ENCODE results near the gene ATG7.
"Not testable (repeated sequence)": the region's sequence is repeated elsewhere in the genome, so short reads cannot be mapped to it uniquely, and the experiment has no call there.

The ATG7 gene

DNA sequence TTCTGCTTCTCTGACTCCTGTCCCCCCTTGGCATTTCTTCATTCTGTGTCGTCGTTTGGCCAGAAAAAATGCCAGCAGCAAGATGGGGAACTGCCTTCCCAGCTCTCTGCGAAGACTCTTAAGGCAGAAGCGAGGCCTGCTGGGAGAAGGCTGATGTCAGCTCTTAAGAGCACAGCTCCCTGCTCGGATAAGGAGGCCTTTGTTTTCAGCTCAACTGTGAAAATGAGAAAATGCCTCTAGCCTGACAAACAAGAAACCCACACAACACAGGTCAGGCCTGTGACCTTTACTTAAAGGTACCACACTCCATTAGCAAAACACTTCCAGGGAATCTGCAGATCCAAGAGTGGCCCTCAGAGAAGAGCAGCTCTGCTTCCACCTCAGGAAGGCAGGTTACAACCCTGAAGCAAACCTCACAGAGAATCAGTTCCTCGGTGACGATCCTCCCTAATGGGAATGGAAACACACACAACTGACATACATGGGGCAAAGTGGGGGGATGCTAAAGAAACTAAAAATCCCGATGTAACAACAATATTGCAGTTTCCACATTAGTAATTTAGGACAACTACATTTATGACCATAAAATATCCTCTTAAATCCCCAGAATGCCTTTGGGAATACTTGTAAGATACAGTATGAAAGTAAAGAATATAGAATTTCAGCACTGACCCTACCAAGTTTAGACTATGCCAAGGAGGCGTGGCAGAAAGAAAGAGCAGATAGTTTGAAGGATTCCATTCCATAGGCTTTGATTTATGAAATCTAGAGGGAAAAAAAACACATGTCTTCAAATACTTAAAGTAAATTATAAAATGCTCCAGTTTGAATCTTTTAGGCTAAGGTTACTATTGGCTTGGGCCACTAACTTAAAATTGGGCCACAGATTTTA is 319.4 kb downstream of the ATG7 start:
- DNase-seq (ENCODE audit: low read depth): no peak

DNA sequence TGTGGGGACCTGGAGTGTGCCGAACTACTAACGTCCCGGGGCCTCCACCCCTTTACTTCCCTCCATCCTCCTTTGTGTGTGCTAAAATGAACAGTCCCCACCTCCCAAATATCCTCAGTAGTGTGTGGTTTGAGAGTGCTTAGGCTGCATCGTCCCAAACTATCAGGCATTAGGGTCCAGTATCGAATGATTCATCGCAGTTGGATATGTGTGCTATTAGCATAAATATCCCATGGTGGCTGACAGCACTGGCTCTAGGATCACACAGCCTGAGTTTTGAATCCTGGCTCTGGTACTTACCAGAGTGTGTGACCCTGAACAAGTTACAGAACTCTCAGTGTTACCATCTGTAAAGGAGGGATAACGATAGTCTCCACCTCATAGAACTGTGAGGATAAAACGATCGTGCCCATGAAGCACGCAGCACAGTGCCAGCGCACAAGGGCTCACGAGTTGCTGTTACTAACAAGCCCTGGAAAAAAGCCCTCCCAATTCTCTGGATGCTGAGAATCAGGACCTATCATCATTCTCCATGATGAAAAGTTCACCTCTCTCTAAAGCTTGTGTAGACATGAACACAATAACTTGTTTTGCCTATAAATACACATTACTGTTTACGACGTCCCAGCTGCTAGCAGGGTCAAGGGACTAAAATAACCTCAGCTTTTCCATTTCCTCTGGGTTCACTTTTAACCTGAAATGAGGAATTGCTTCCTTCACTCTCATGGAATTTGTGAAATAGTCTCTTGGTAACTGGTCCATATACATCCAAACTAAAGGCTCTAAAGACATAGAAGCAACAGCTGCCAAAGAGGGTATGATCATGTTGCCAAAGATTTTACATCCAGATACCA is 320.5 kb downstream of the ATG7 start:
- DNase-seq (ENCODE audit: low read depth): no peak

DNA sequence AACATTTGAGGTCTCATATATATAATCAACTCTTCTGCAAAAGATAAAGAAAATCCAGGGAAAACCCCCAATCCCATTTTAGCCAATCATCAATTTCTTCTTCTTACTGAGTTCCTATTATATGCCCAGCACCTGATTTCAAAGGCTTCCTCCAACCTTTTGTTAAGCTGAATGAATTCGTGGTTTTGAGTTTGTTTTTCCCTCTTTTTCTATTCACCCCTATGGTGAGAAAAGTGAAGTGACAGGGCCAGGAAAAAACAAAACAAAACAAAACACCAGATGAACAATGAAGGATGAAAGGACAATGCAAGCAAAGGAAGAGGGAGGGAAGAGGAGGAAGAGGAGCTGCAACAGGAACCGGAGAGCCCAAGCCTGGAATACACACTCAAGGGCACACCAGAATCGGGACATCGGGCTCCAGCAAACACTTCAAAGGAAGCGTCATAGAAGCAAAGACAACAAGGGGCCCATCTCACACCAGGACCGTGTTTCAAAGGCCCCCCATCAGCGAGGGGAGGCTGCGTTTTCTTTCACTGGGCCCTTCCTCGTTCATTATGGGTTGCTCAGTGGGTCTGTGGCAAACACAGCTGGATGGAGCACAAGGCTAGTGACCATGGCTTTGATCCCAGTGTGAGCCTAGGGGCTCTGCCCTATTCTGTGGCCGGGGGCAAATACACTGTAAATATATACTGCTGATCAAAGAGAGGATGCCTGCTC is 321.3 kb downstream of the ATG7 start:
- no peak for DNase-seq (ENCODE audit: low read depth)

- DNase-seq (ENCODE audit: low read depth): not testable (repeated sequence)
Measured at GRCh38 chr3:11595024-11595423, 322.8 kb downstream of the ATG7 start.

- no peak for DNase-seq (ENCODE audit: low read depth)
Measured at GRCh38 chr3:11596387-11596786, 324.2 kb downstream of the ATG7 start.

- DNase-seq (ENCODE audit: low read depth): no peak
Measured at GRCh38 chr3:11600501-11601282, 328.5 kb downstream of the ATG7 start.

DNA sequence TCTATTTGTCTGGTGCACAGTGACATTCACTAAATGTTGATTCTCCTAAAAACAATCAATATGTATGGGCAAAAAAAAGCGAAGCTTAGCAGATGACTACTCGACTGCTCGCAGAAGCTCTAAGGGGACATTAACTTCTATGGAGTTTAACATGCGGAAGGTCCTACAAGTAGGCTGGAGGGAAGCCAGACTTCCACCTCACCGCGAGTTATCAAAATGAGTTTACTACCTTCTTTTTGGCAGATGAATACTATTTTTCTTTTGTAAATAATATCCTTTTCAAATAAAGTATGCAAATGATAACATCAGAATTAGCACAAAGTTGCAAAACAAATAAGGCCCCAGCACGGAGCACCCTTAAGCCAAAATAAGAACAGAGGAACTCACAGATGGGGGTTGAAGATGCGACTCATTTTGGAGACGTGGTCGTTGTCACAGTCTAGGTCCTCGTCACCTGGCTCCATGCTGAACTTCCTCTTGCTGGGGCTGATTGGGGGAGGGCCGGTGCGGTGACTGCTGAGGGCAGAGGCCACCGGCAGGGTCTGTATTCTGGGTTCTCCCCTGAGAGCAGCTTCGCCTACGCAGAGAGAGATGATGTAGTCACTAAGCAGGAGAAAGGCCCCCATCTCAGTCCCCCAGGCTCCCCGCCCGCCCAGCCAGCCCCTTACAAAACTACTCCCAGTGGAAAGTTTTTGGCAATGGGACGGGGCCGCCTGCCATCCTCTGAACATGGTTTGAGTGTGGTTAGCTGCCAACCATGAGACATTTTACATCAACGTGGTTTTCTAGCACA is 329.4 kb downstream of the ATG7 start:
- DNase-seq (ENCODE audit: low read depth): no peak

- no peak for DNase-seq (ENCODE audit: low read depth)
Measured at GRCh38 chr3:11602239-11602840, 330.1 kb downstream of the ATG7 start.

GRCh38 chr3:11602886-11603527 is 330.8 kb downstream of the ATG7 start:
- DNase-seq (ENCODE audit: low read depth): no peak

DNA sequence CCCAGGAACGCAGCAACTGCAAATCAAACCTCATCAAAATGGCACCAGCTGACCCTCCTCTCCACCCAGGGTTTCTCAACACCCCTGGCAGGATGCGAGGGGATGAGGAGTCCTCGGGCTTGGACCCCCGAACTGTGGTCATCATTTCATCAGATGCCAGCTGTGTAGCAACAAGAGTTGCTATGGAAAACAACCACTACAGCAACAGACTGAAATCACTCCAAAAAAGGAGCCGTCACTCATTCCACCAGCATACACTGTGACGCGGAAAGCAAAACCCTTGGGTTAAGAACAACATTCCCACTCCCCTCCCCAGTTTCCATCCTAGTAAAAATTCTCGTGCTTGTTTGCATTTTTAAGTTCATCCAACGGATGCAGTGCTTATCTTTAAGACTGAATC is 331.4 kb downstream of the ATG7 start:
- DNase-seq (ENCODE audit: low read depth): no peak

GRCh38 chr3:11604139-11604892 is 332.1 kb downstream of the ATG7 start:
- no peak for DNase-seq (ENCODE audit: low read depth)

DNA sequence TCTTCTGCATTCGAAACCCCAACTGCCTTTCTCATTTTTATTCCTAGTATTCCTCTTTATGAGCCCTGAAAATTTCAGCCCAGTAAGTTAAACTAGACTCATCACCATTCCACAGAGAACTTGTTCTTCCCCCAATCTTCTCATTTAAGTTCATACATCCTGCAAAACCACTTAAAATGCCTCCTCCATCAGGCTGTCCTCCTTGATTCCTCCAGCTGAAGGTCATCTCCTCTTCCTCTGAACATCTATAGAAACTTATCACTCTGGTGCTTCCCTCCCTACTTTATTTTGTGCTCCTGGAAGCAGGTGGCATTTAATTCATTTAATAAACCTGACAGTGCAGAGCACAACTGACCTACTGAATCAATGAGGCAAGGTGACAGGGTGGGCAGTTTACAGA is 333.2 kb downstream of the ATG7 start:
- DNase-seq (ENCODE audit: low read depth): no peak

DNA sequence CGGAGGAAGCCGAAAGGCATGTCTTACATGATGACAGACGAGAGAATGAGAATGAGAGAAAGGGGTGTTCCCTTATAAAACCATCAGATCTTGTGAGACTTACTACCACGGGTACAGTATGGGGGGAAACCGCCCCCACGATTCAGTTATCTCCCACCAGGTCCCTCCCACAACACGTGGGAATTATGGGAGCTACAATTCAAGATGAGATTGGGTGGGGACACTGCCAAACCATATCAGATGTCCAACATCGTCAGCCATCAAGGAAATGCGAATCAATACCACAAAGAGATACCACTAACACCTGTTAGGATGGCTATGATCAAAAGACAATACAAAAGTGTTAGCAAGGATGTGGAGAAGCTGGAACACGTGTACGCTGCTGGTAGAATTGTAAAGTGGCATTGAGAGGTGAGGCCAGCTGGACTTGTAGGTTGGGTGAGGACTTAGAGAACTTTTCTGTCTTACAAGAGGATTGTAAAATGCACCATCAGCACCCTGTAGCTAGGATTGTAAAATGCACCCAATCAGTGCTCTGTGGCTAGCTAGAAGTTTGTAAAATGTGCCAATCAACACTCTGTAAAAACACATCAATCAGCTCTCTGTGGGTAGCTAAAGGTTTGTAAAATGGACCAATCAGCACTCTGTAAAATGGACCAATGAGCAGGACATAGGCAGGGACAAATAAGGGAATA is 334.0 kb downstream of the ATG7 start:
- DNase-seq (ENCODE audit: low read depth): no peak

GRCh38 chr3:11606865-11607440 is 334.8 kb downstream of the ATG7 start:
- DNase-seq (ENCODE audit: low read depth): no peak
